ENCODE measurements around the gene ELF1.
"Not testable (repeated sequence)": the region's sequence is repeated elsewhere in the genome, so short reads cannot be mapped to it uniquely, and the experiment has no call there.

The ELF1 gene

GRCh38 chr13:40929883-40930282 lies 89.2 kb downstream of the ELF1 start:
- H3K27ac Mint-ChIP-seq: peak overlapping the region; percentile 72

DNA sequence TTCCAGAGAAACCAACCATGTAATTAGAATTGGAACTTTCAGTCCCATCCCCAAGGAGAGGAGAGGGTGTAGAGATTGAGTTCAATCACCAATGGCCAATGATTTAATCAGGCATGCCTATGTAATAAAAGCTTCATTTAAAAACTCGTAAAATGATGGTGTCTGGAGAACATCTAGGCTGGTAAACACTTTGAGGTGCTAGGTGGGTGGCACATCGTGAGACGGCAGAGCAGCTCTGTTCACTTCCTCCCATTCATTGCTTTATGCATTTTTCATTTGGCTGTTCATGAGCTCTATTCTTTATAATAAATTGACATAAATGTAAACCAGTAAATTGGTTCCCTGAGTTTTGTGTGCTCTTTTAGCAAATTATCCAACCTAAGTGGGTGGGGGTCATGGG lies 90.1 kb downstream of the ELF1 start:
- peaks cover 33% of the 10 kb centered on the region for H3K4me1 Mint-ChIP-seq (ENCODE audit: low read depth)
- peak overlapping the region; percentile 72 for H3K27ac Mint-ChIP-seq
- H3K9me3 Mint-ChIP-seq (ENCODE audit: low read depth): no peaks in the 10 kb centered on the region

More at GRCh38 chr13:40929883-40930282, 89.2 kb downstream of the ELF1 start:
- H3K36me3 Mint-ChIP-seq; H3K9me3 Mint-ChIP-seq (ENCODE audit: low read depth); H3K27me3 Mint-ChIP-seq; H3K4me3 Mint-ChIP-seq: not testable (repeated sequence)
- H3K4me1 Mint-ChIP-seq (ENCODE audit: low read depth): peaks cover 38% of the 10 kb centered on the region

GRCh38 chr13:40927929-40928328 lies 91.2 kb downstream of the ELF1 start:
- H3K27ac Mint-ChIP-seq: peak overlapping the region; percentile 61
- H3K4me1 Mint-ChIP-seq (ENCODE audit: low read depth): peaks cover 22% of the 10 kb centered on the region
- no peaks in the 10 kb centered on the region for H3K9me3 Mint-ChIP-seq (ENCODE audit: low read depth)
- no peaks in the 10 kb centered on the region for H3K36me3 Mint-ChIP-seq
- no peaks in the 10 kb centered on the region for H3K27me3 Mint-ChIP-seq
- no peak overlapping the region for H3K4me3 Mint-ChIP-seq

More for the DNA sequence above, 90.1 kb downstream of the ELF1 start:
- Mint-ChIP-seq H3K27me3 (no peaks in the 10 kb centered on the region), H3K4me3 (no peak overlapping the region), H3K36me3 (peaks cover 3% of the 10 kb centered on the region)

DNA sequence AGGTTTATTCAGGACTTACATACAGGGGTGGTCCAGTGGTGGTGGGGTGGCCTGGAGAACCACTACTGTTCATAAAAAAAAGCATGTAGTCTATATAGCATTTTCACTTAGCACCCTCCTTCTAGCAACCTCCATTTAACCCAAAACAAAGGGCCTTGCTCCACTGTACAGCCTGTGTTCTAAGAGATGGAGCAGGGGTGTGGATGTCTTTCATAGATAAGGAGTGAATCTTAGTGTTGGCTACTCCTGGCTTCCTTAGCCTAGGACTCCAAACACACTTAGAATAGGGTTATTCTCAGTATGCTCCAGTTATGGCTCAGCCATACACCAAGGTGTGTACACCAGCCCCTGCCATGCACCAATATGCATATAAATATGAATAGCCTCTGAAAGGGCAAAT lies 95.2 kb downstream of the ELF1 start:
- Mint-ChIP-seq H3K4me3 (no peak overlapping the region), H3K27me3 (no peaks in the 10 kb centered on the region), H3K36me3 (peaks cover 2% of the 10 kb centered on the region), H3K4me1 (ENCODE audit: low read depth) (peaks cover 18% of the 10 kb centered on the region), H3K27ac (no peak overlapping the region), H3K9me3 (ENCODE audit: low read depth) (no peaks in the 10 kb centered on the region)

- H3K36me3 Mint-ChIP-seq: peaks cover 2% of the 10 kb centered on the region
- peak overlapping the region; percentile 61 for H3K4me3 Mint-ChIP-seq
- H3K9me3 Mint-ChIP-seq (ENCODE audit: low read depth): no peaks in the 10 kb centered on the region
- peaks cover 18% of the 10 kb centered on the region for H3K4me1 Mint-ChIP-seq (ENCODE audit: low read depth)
- no peaks in the 10 kb centered on the region for H3K27me3 Mint-ChIP-seq
- peak overlapping the region; percentile 83 for H3K27ac Mint-ChIP-seq
Measured at GRCh38 chr13:40922437-40923040, 96.6 kb downstream of the ELF1 start.

DNA sequence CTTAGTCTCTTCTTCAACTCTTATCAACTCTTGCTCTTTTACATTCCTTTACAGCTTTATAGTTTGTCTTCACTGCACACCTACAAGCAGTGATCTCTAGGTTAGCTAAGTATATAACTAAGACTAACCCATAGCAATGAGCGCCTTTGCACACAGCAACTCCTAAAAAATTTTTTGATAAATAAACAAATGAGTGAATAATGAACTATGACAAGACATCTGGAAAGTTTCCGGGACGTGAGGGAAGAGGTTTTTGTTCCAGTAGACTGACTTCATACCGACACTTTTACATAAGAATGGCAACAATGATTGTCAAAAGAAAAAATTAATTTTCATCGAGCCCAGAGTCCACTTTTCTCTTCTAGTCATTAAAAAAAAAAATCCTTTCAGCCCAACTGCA lies 98.3 kb downstream of the ELF1 start:
- Mint-ChIP-seq H3K9me3 (ENCODE audit: low read depth) (no peaks in the 10 kb centered on the region), H3K4me3 (peak overlapping the region; percentile 95), H3K27me3 (no peaks in the 10 kb centered on the region)

DNA sequence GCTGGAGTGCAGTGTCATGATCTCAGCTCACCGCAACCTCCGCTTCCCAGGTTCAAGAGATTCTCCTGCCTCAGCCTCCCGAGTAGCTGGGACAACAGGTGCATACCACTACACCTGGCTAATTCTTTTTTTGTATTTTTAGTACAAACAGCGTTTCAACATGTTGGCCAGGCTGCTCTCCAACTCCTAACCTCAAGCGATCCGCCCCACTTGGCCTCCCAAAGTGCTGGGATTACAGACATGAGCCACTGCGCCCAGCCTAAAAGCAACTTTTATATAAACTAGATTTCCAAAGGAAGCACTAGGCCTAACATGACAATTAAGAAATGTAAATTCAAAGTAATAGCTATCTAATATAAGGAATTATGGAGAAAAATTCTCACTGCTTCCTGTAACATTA lies 99.2 kb downstream of the ELF1 start:
- not testable (repeated sequence) for H3K27ac Mint-ChIP-seq; H3K9me3 Mint-ChIP-seq (ENCODE audit: low read depth); H3K36me3 Mint-ChIP-seq; H3K27me3 Mint-ChIP-seq
- peaks cover 38% of the 10 kb centered on the region for H3K4me1 Mint-ChIP-seq (ENCODE audit: low read depth)
- peak overlapping the region; percentile 95 for H3K4me3 Mint-ChIP-seq

More for the DNA sequence above, 98.3 kb downstream of the ELF1 start:
- peak overlapping the region; percentile 95 for H3K27ac Mint-ChIP-seq
- peaks cover 5% of the 10 kb centered on the region for H3K36me3 Mint-ChIP-seq
- peaks cover 31% of the 10 kb centered on the region for H3K4me1 Mint-ChIP-seq (ENCODE audit: low read depth)

GRCh38 chr13:40916207-40916998 lies 102.7 kb downstream of the ELF1 start:
- H3K4me3 Mint-ChIP-seq: peak overlapping the region; percentile 6

GRCh38 chr13:40914863-40915262 lies 104.3 kb downstream of the ELF1 start:
- not testable (repeated sequence) for H3K9me3 Mint-ChIP-seq (ENCODE audit: low read depth); H3K27me3 Mint-ChIP-seq; H3K27ac Mint-ChIP-seq; H3K4me3 Mint-ChIP-seq; H3K36me3 Mint-ChIP-seq
- H3K4me1 Mint-ChIP-seq (ENCODE audit: low read depth): peaks cover 43% of the 10 kb centered on the region

More at GRCh38 chr13:40916207-40916998, 102.7 kb downstream of the ELF1 start:
- Mint-ChIP-seq H3K27me3 (no peaks in the 10 kb centered on the region), H3K4me1 (ENCODE audit: low read depth) (peaks cover 43% of the 10 kb centered on the region), H3K36me3 (peaks cover 5% of the 10 kb centered on the region), H3K9me3 (ENCODE audit: low read depth) (no peaks in the 10 kb centered on the region), H3K27ac (no peak overlapping the region)

DNA sequence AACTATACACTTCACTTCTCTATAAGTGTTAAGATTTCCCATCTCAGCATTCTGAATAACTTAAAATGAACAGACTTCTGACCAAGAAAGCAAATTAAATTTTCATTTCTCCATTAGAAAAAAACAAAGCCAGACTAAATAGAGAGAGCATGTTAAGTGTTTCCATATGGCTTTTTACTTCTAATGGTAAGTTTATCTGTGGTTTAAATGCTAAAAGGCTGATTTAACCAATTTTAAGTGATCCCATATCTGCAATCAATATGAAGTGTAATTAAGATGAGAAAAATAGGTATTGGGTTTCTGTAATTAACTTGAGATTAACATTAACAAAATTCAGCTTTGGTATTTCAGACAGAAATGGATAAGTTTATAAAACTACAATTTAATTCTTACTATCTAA lies 107.8 kb downstream of the ELF1 start:
- peaks cover 2% of the 10 kb centered on the region for H3K36me3 Mint-ChIP-seq
- no peaks in the 10 kb centered on the region for H3K9me3 Mint-ChIP-seq (ENCODE audit: low read depth)
- peaks cover 34% of the 10 kb centered on the region for H3K4me1 Mint-ChIP-seq (ENCODE audit: low read depth)
- no peak overlapping the region for H3K4me3 Mint-ChIP-seq
- no peak overlapping the region for H3K27ac Mint-ChIP-seq
- no peaks in the 10 kb centered on the region for H3K27me3 Mint-ChIP-seq

- H3K27me3 Mint-ChIP-seq: no peaks in the 10 kb centered on the region
- H3K36me3 Mint-ChIP-seq: no peaks in the 10 kb centered on the region
- no peak overlapping the region for H3K27ac Mint-ChIP-seq
- H3K4me1 Mint-ChIP-seq (ENCODE audit: low read depth): peaks cover 28% of the 10 kb centered on the region
- no peak overlapping the region for H3K4me3 Mint-ChIP-seq
- no peaks in the 10 kb centered on the region for H3K9me3 Mint-ChIP-seq (ENCODE audit: low read depth)
Measured at GRCh38 chr13:40910324-40911050, 108.6 kb downstream of the ELF1 start.

DNA sequence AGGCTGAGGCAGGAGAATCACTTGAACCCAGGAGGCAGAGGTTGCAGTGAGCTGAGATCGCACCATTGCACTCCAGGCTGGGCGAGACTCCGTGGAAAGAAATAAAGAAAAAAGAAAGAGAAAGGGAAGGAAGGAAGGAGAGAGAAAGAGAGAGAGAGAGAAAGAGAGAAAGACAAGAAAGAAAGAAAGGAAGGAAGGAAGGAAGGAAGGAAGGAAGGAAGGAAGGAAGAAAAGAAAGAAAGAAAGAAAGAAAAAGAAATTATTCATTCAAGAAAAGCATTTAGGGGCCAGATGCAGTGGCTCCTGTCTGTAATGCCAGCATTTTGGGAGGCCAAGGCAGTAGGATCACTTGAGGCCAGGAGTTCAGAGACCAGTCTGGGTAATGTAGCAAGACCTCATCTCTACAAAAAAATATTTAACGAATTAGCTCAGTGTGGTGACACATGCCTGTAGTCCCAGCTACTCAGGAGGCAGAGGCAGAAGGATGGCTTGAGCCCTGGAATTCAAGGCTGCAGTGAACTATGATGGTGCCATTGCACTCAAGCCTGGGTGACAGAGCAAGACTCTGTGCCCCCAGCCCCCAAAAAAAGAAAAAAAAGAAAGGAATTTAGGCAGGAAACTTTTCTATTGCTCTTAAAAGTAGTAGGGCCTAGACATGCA lies 109.4 kb downstream of the ELF1 start:
- H3K9me3 Mint-ChIP-seq (ENCODE audit: low read depth); H3K4me3 Mint-ChIP-seq; H3K36me3 Mint-ChIP-seq; H3K27ac Mint-ChIP-seq; H3K27me3 Mint-ChIP-seq: not testable (repeated sequence)
- H3K4me1 Mint-ChIP-seq (ENCODE audit: low read depth): peaks cover 21% of the 10 kb centered on the region

- H3K4me3 Mint-ChIP-seq: no peak overlapping the region
- H3K27ac Mint-ChIP-seq: no peak overlapping the region
- H3K36me3 Mint-ChIP-seq: peaks cover 3% of the 10 kb centered on the region
- H3K4me1 Mint-ChIP-seq (ENCODE audit: low read depth): peaks cover 21% of the 10 kb centered on the region
- no peaks in the 10 kb centered on the region for H3K9me3 Mint-ChIP-seq (ENCODE audit: low read depth)
- no peaks in the 10 kb centered on the region for H3K27me3 Mint-ChIP-seq
Measured at GRCh38 chr13:40908546-40908945, 110.6 kb downstream of the ELF1 start.

DNA sequence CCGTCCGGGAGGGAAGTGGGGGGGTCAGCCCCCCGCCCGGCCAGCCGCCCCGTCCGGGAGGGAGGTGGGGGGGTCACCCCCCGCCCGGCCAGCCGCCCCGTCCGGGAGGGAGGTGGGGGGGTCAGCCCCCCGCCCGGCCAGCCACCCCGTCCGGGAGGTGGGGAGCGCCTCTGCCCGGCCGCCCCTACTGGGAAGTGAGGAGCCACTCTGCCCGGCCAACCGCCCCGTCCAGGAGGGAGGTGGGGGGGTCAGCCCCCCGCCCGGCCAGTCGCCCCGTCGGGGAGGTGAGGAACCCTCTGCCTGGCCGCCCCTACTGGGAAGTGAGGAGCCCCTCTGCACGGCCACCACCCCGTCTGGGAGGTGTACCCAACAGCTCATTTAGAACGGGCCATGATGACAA lies 118.1 kb downstream of the ELF1 start:
- H3K27ac Mint-ChIP-seq; H3K27me3 Mint-ChIP-seq; H3K9me3 Mint-ChIP-seq (ENCODE audit: low read depth); H3K4me1 Mint-ChIP-seq (ENCODE audit: low read depth); H3K36me3 Mint-ChIP-seq; H3K4me3 Mint-ChIP-seq: not testable (repeated sequence)

- not testable (repeated sequence) for H3K4me1 Mint-ChIP-seq (ENCODE audit: low read depth); H3K9me3 Mint-ChIP-seq (ENCODE audit: low read depth); H3K36me3 Mint-ChIP-seq; H3K4me3 Mint-ChIP-seq; H3K27me3 Mint-ChIP-seq; H3K27ac Mint-ChIP-seq
Measured at GRCh38 chr13:40900568-40900967, 118.5 kb downstream of the ELF1 start.
